WERI-Rb-1 (cell line): Measurements from ENCODE around the gene UBE2F.

Source experiments
- DNase-seq: peaks from one replicate; pipeline ENCODE4 v3.0.0-alpha.2; 2020
- H3K27ac ChIP-seq: fragments of 250-450 bp; sonication (Bioruptor Pico); 2 replicates; pipeline ENCODE4 v1.5.1; 2020; ENCODE audit warnings: mild to moderate bottlenecking, moderate library complexity
- H3K27me3 ChIP-seq: fragments of 250-450 bp; sonication (Bioruptor Pico); 2 replicates; pipeline ENCODE4 v1.5.1; 2021; ENCODE audit warnings: mild to moderate bottlenecking, low read depth, moderate library complexity; ENCODE audit not compliant: insufficient read depth, severe bottlenecking
- H3K36me3 ChIP-seq: fragments of 250-450 bp; sonication (Bioruptor Pico); 2 replicates; pipeline ENCODE4 v1.5.1; 2020; ENCODE audit warnings: mild to moderate bottlenecking, moderate library complexity
- H3K4me3 ChIP-seq: 2 replicates; pipeline ENCODE4 v1.5.1; 2011; ENCODE audit warnings: low read depth, mild to moderate bottlenecking, control low read depth, low read length
- H3K9me3 ChIP-seq: fragments of 250-450 bp; sonication (Bioruptor Pico); 2 replicates; pipeline ENCODE4 v1.5.1; 2021; ENCODE audit warnings: mild to moderate bottlenecking, moderate library complexity; ENCODE audit not compliant: severe bottlenecking
- TF ChIP-seq, protein P1 (sequence below): IDR thresholded peaks from 2 replicates; pipeline ENCODE4 v1.5.1; 2011; ENCODE audit warnings: low read depth, mild to moderate bottlenecking, control low read depth, inconsistent platforms, low read length

Gene UBE2F

DNA sequence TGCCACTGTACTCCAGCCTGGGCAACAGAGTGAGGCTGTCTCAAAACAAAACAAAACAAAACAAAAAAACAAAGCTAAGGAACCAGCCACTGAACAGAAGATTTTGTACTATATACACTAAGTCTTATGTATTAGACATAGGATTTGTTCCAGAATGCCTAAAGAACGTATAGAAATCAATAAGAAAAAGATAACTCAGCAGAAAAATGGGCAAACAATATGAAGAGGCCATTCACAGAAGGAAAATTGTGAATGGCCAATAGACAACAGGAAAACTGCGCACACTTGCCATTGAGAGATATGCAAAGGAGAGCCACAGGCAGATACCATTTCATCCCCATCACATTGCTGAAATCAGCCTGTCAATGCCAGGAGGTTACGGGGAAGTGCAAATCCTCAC is 14.9 kb upstream of the UBE2F start:
- H3K9me3 ChIP-seq, result peaks cover 6% of the 10 kb centered on the region
- no peak overlapping the region for H3K4me3 ChIP-seq
- no peak overlapping the region for H3K27ac ChIP-seq
- no peaks in the 10 kb centered on the region for H3K27me3 ChIP-seq
- DNase-seq, result no peak
- H3K36me3 ChIP-seq, result no peaks in the 10 kb centered on the region
- TF ChIP-seq, protein P1, sequence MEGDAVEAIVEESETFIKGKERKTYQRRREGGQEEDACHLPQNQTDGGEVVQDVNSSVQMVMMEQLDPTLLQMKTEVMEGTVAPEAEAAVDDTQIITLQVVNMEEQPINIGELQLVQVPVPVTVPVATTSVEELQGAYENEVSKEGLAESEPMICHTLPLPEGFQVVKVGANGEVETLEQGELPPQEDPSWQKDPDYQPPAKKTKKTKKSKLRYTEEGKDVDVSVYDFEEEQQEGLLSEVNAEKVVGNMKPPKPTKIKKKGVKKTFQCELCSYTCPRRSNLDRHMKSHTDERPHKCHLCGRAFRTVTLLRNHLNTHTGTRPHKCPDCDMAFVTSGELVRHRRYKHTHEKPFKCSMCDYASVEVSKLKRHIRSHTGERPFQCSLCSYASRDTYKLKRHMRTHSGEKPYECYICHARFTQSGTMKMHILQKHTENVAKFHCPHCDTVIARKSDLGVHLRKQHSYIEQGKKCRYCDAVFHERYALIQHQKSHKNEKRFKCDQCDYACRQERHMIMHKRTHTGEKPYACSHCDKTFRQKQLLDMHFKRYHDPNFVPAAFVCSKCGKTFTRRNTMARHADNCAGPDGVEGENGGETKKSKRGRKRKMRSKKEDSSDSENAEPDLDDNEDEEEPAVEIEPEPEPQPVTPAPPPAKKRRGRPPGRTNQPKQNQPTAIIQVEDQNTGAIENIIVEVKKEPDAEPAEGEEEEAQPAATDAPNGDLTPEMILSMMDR, result no peak

- Histone ChIP-seq H3K4me3 (no peak overlapping the region), H3K9me3 (peaks cover 3% of the 10 kb centered on the region), H3K27me3 (no peaks in the 10 kb centered on the region), H3K27ac (no peak overlapping the region), H3K36me3 (no peaks in the 10 kb centered on the region)
- TF ChIP-seq, protein P1, result no peak
- no peak for DNase-seq
These were observed 14.0 kb upstream of the UBE2F start for GRCh38 chr2:237952851-237953250.

DNA sequence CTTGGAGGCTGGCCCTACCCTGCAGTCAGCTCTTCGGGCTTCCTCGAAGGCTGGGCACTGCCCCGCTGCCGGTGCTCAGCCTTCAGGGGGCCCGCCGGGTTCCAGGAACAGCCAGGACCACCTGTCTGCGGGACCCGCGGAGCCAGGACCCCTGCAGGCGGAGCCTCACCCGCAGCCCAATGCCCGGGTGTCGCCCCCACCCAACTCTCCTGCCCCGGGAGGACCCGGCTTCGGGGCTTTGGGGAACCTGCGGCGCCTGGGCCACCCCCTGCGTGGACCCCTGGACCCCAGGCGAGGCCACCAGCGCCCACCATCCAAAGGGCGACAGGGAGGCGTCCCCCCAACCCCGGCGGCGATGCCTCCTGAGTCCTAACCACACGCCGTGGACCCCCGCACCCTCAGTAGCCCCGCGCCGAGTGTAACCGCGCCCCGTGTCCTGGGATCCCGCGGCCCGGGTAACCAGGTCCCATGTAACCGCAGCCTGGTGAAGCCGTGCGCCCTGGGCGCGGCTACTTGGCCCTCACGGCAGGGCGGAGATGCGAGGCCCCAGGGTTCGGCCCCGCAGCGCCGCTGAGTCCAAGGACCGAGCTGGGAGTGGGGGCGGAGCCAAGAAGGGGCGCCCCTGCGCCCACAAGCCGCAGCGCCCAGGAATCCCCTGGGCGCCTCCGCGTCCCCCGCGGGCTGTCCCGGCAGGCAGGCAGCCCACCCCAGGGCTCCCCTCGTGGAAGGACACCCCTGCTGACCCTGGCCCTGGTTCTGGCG is 11.0 kb upstream of the UBE2F start:
- no peak for DNase-seq
- Histone ChIP-seq H3K36me3 (no peaks in the 10 kb centered on the region), H3K9me3 (no peaks in the 10 kb centered on the region), H3K27me3 (no peaks in the 10 kb centered on the region), H3K4me3 (no peak overlapping the region), H3K27ac (no peak overlapping the region)
- TF ChIP-seq, protein P1, result no peak

- H3K9me3 ChIP-seq, result no peaks in the 10 kb centered on the region
- H3K4me3 ChIP-seq, result no peak overlapping the region
- H3K27me3 ChIP-seq, result no peaks in the 10 kb centered on the region
- TF ChIP-seq, protein P1, result no peak
- H3K36me3 ChIP-seq, result no peaks in the 10 kb centered on the region
- DNase-seq, result no peak
- no peak overlapping the region for H3K27ac ChIP-seq
These were observed 10.4 kb upstream of the UBE2F start for GRCh38 chr2:237956402-237956736.

GRCh38 chr2:237961637-237962036 is 5.2 kb upstream of the UBE2F start:
- Histone ChIP-seq H3K27me3 (no peaks in the 10 kb centered on the region), H3K9me3 (peaks cover 12% of the 10 kb centered on the region), H3K36me3 (no peaks in the 10 kb centered on the region), H3K27ac (no peak overlapping the region), H3K4me3 (no peak overlapping the region)
- TF ChIP-seq, protein P1, result no peak
- DNase-seq, result peak; percentile 40
